IMR-90 (cell line): ENCODE measurements around the gene ZNF609.

Experiments
- BHLHE40 ChIP-seq: fragments of 150-350 bp; IDR thresholded peaks from 2 replicates; pipeline ENCODE4 v1.6.1; 2016; ENCODE audit warnings: mild to moderate bottlenecking, low read depth, low read length
- CEBPB ChIP-seq: IDR thresholded peaks from 2 replicates; pipeline ENCODE4 v1.6.1; 2012; ENCODE audit warnings: low read depth, low read length, improper control_type of control experiment
- CTCF ChIP-seq: conservative IDR thresholded peaks from 2 replicates; pipeline ENCODE4 v1.5.1; 2012; ENCODE audit warnings: mild to moderate bottlenecking, low read depth, low read length, improper control_type of control experiment
- FOS ChIP-seq: fragments of 150-350 bp; IDR thresholded peaks from 2 replicates; pipeline ENCODE4 v1.6.1; 2016; ENCODE audit warnings: low read depth, low read length
- MXI1 ChIP-seq: IDR thresholded peaks from 2 replicates; pipeline ENCODE4 v1.6.1; 2012; ENCODE audit warnings: low read depth, mild to moderate bottlenecking, low read length, moderate library complexity, borderline replicate concordance
- RAD21 ChIP-seq: IDR thresholded peaks from 2 replicates; pipeline ENCODE4 v1.6.1; 2012; ENCODE audit warnings: low read length, improper control_type of control experiment
- USF2 ChIP-seq: fragments of 150-350 bp; IDR thresholded peaks from 2 replicates; pipeline ENCODE4 v1.6.1; 2017; ENCODE audit warnings: mild to moderate bottlenecking, antibody characterized with exemption, low read length, low read depth

GRCh38 chr15:64630396-64631107 is 170.2 kb downstream of the ZNF609 start:
- TF ChIP-seq CTCF (peak; percentile 37), BHLHE40 (no peak), FOS (no peak), USF2 (no peak), MXI1 (no peak), CEBPB (peak; percentile 80), RAD21 (peak; percentile 21; the same call in 1 of the 2 replicates)
